Islet of Langerhans (tissue), 1 donor: ENCODE data around the gene SLAMF9.

Source experiments
- FAIRE-seq: peaks from one replicate; lab custom pipeline; 2011; peaks lifted over from hg19 to GRCh38; lab: Jason Lieb, UNC

The SLAMF9 gene

GRCh38 chr1:159953536-159954515 lies at the start of gene SLAMF9:
SLAMF9 (minus strand) TSS chr1:159954237; CDS start chr1:159954137, 100 bp downstream.
- FAIRE-seq = no peak

- FAIRE-seq = no peak
Observed at GRCh38 chr1:160001440-160001839, 47.4 kb upstream of the SLAMF9 start.

- no peak for FAIRE-seq
Observed at GRCh38 chr1:159999204-159999603, 45.2 kb upstream of the SLAMF9 start.

GRCh38 chr1:159996653-159997052 lies 42.6 kb upstream of the SLAMF9 start:
- no peak for FAIRE-seq

GRCh38 chr1:159994896-159995295 lies 40.9 kb upstream of the SLAMF9 start:
- FAIRE-seq = no peak

GRCh38 chr1:159993911-159994310 lies 39.9 kb upstream of the SLAMF9 start:
- FAIRE-seq = no peak

GRCh38 chr1:159992161-159992560 lies 38.1 kb upstream of the SLAMF9 start:
- no peak for FAIRE-seq

- FAIRE-seq = no peak
Observed at GRCh38 chr1:159991513-159991912, 37.5 kb upstream of the SLAMF9 start.

- no peak for FAIRE-seq
Observed at GRCh38 chr1:159990005-159990404, 36.0 kb upstream of the SLAMF9 start.

- no peak for FAIRE-seq
Observed at GRCh38 chr1:159989581-159989980, 35.5 kb upstream of the SLAMF9 start.

GRCh38 chr1:159988006-159988405 lies 34.0 kb upstream of the SLAMF9 start:
- FAIRE-seq = no peak

- FAIRE-seq = no peak
Observed at GRCh38 chr1:159987186-159987585, 33.1 kb upstream of the SLAMF9 start.

GRCh38 chr1:159986531-159986930 lies 32.5 kb upstream of the SLAMF9 start:
- no peak for FAIRE-seq

GRCh38 chr1:159986093-159986492 lies 32.1 kb upstream of the SLAMF9 start:
- no peak for FAIRE-seq

GRCh38 chr1:159985473-159985872 lies 31.4 kb upstream of the SLAMF9 start:
- no peak for FAIRE-seq

- FAIRE-seq = no peak
Observed at GRCh38 chr1:159983681-159984080, 29.6 kb upstream of the SLAMF9 start.

GRCh38 chr1:159982280-159982679 lies 28.2 kb upstream of the SLAMF9 start:
- no peak for FAIRE-seq

- no peak for FAIRE-seq
Observed at GRCh38 chr1:159981351-159982055, 27.5 kb upstream of the SLAMF9 start.

GRCh38 chr1:159980786-159981185 lies 26.7 kb upstream of the SLAMF9 start:
- no peak for FAIRE-seq

GRCh38 chr1:159980076-159980475 lies 26.0 kb upstream of the SLAMF9 start:
- no peak for FAIRE-seq

- FAIRE-seq = no peak
Observed at GRCh38 chr1:159979257-159979656, 25.2 kb upstream of the SLAMF9 start.

- FAIRE-seq = no peak
Observed at GRCh38 chr1:159978107-159978398, 24.0 kb upstream of the SLAMF9 start.

- FAIRE-seq = no peak
Observed at GRCh38 chr1:159977364-159978106, 23.5 kb upstream of the SLAMF9 start.
